T-helper 1 cell treated with Interleukin-12 subunit alpha and Interleukin-12 subunit beta and Interleukin-4 antibody, amounts not matched to agents 30 ng/mL and 1 ng/mL, for 36 hours (primary cell): ENCODE data around the gene BIRC2. TPM values are rescaled to one million over a fixed set of nuclear protein-coding genes. Genes with fewer than 3 reads are reported as not detected.

Experiments
- intact Hi-C: fragments of 100-400 bp; cut with micrococcal nuclease; formaldehyde crosslinking; loops from one replicate; pipeline ENCODE4 v1.15.1; 2024
- total RNA-seq: library from RNA; stranded (reverse); gene quantifications from 2 replicates; pipeline ENCODE4 v1.2.3, GENCODE V29; 2022

Gene BIRC2
- total RNA-seq, 1 donor from 2014 or later: 36.9 TPM

- intact Hi-C loops: no loop called here
These were observed 79.6 kb downstream of the BIRC2 start for GRCh38 chr11:102426570-102426969.

DNA sequence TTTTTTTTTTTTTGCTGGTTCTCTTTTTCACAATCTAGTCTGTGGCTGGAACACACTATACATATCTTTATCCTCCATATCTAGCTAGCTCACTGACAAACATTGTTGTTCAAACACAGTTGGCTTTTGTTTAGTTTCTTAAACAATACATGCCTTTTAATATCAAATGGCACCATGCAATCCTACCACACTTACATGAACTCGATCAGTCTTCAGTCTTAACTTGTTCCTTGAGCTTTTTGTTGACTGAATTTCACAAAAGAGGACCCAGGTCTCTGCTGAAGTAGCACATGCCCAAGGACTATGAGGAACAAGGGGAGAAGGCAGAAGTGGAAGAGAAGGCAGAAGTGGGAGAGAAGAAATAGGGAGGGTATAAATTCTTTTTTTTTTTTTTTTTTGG is 80.1 kb downstream of the BIRC2 start:
- intact Hi-C loops: no loop called here

Other genes with a start within 250 kb of the BIRC2 start
- 0.10 TPM in 1 of 2 replicates, not detected in the other for gene YAP1, start 236.8 kb upstream of the BIRC2 start, total RNA-seq
- 205 and 208 TPM in 2 replicates for gene BIRC3, start 29.7 kb upstream of the BIRC2 start, total RNA-seq
- 359 and 361 TPM in 2 replicates for gene TMEM123, start 105.6 kb downstream of the BIRC2 start, total RNA-seq
- gene MMP7, start 183.5 kb downstream of the BIRC2 start, total RNA-seq: not detected in 2 replicates